Lower lobe of right lung (tissue), 2 donors: ENCODE measurements around the gene C14orf180. TPM values are rescaled to one million over a fixed set of nuclear protein-coding genes. Genes with fewer than 3 reads are reported as not detected.

ENCODE experiments used
- ATAC-seq, 2 donors: fragments of 200-7000 bp; cut with Tn5 transposase; one replicate each; pipeline ENCODE4 v1.9.1; 2020 to 2022; ENCODE audit warnings: mild to moderate bottlenecking in 2 of 2, moderate library complexity in 2 of 2
- DNase-seq: peaks from one replicate; pipeline ENCODE4 v3.0.0-alpha.2; 2020
- H3K27ac ChIP-seq: fragments of 200-600 bp; one replicate; pipeline ENCODE4 v1.8.0; 2022
- H3K27me3 ChIP-seq: fragments of 200-600 bp; one replicate; pipeline ENCODE4 v1.8.0; 2022; ENCODE audit warnings: low read depth
- H3K36me3 ChIP-seq: fragments of 200-600 bp; one replicate; pipeline ENCODE4 v1.8.0; 2022; ENCODE audit warnings: mild to moderate bottlenecking
- H3K4me1 ChIP-seq: fragments of 200-600 bp; one replicate; pipeline ENCODE4 v1.8.0; 2022
- H3K4me3 ChIP-seq: fragments of 200-600 bp; one replicate; pipeline ENCODE4 v1.8.0; 2022; ENCODE audit warnings: mild to moderate bottlenecking
- H3K9me3 ChIP-seq: fragments of 200-600 bp; one replicate; pipeline ENCODE4 v1.8.0; 2022
- CTCF ChIP-seq: fragments of 200-600 bp; IDR thresholded peaks from one replicate; pipeline ENCODE4 v1.8.0; 2022; ENCODE audit warnings: antibody characterized with exemption, mild to moderate bottlenecking
- intact Hi-C: fragments of 100-400 bp; cut with DNase I; formaldehyde crosslinking; loops from one replicate; pipeline ENCODE4 v1.11.0; 2022
- total RNA-seq: library from RNA; stranded (reverse); fragmentation: NEBNext Ultra II Directional; extraction: Animal tissue kit (Norgen Biotek cat#: 25700); gene quantifications from one replicate; pipeline ENCODE4 v1.2.1, GENCODE V29; 2021
- donor health status: DM: no; HTN: yes; CAD: no; lungs with severe emphysema.

Gene C14orf180
- total RNA-seq, 1 donor from 2014 or later: 0.18 TPM

GRCh38 chr14:104581521-104581920, 2.0 kb downstream of the C14orf180 start:
- H3K27me3 ChIP-seq: peaks cover 49% of the 10 kb centered on the region
- no peak for TF ChIP-seq CTCF
- no peak for ATAC-seq
- intact Hi-C loops: no loop called here
- no peaks in the 10 kb centered on the region for H3K36me3 ChIP-seq
- no peaks in the 10 kb centered on the region for H3K4me1 ChIP-seq
- H3K4me3 ChIP-seq: no peak overlapping the region
- DNase-seq: no peak
- H3K27ac ChIP-seq: no peak overlapping the region
- H3K9me3 ChIP-seq: no peaks in the 10 kb centered on the region

GRCh38 chr14:104582005-104582404, 2.4 kb downstream of the C14orf180 start:
- ATAC-seq (no peak), DNase-seq (no peak)
- intact Hi-C loops: no loop called here
- H3K27ac ChIP-seq: no peak overlapping the region
- no peaks in the 10 kb centered on the region for H3K36me3 ChIP-seq
- H3K9me3 ChIP-seq: no peaks in the 10 kb centered on the region
- H3K4me1 ChIP-seq: no peaks in the 10 kb centered on the region
- TF ChIP-seq CTCF: no peak
- H3K4me3 ChIP-seq: no peak overlapping the region
- peaks cover 45% of the 10 kb centered on the region for H3K27me3 ChIP-seq

- no peak for DNase-seq
Measured at GRCh38 chr14:104582662-104583061, 3.1 kb downstream of the C14orf180 start.

GRCh38 chr14:104583424-104584306, 4.1 kb downstream of the C14orf180 start:
- no peaks in the 10 kb centered on the region for H3K4me1 ChIP-seq
- DNase-seq: no peak
- TF ChIP-seq CTCF: no peak
- no peak overlapping the region for H3K4me3 ChIP-seq
- intact Hi-C loops: no loop called here
- ATAC-seq: no peak
- H3K36me3 ChIP-seq: no peaks in the 10 kb centered on the region
- H3K9me3 ChIP-seq: no peaks in the 10 kb centered on the region
- H3K27me3 ChIP-seq: peaks cover 36% of the 10 kb centered on the region
- H3K27ac ChIP-seq: no peak overlapping the region

More at GRCh38 chr14:104582662-104583061, 3.1 kb downstream of the C14orf180 start:
- Histone ChIP-seq H3K27ac (no peak overlapping the region), H3K9me3 (no peaks in the 10 kb centered on the region), H3K27me3 (peaks cover 40% of the 10 kb centered on the region), H3K4me3 (no peak overlapping the region), H3K4me1 (no peaks in the 10 kb centered on the region), H3K36me3 (no peaks in the 10 kb centered on the region)
- no peak for TF ChIP-seq CTCF
- ATAC-seq: no peak
- intact Hi-C loops: no loop called here

GRCh38 chr14:104584557-104584956, 5.0 kb downstream of the C14orf180 start:
- no peak overlapping the region for H3K4me3 ChIP-seq
- intact Hi-C loops: no loop called here
- H3K27me3 ChIP-seq: peaks cover 29% of the 10 kb centered on the region
- no peaks in the 10 kb centered on the region for H3K4me1 ChIP-seq
- no peaks in the 10 kb centered on the region for H3K36me3 ChIP-seq
- H3K27ac ChIP-seq: no peak overlapping the region
- TF ChIP-seq CTCF: no peak
- ATAC-seq (no peak), DNase-seq (no peak)
- H3K9me3 ChIP-seq: no peaks in the 10 kb centered on the region
